Sigmoid colon (tissue), 4 donors: ENCODE data around the gene GATA1.
A peak's percentile ranks its signal among the peaks of the same experiment; 100 is the strongest.

ENCODE experiments used
- CTCF ChIP-seq, 4 experiments: fragments of 450-650 bp in 3 of 4; fragments of 200-600 bp in 1 of 4; IDR thresholded peaks; one replicate each; pipeline ENCODE4 v1.5.1; 2016 to 2019; ENCODE audit warnings: antibody characterized with exemption in 4 of 4, mild to moderate bottlenecking in 3 of 4, moderate library complexity in 2 of 4
- POLR2AphosphoS5 ChIP-seq, 4 donors: sonication (generic); formaldehyde crosslinking; IDR thresholded peaks; one replicate each; pipeline ENCODE4 v1.6.1; 2017; ENCODE audit warnings: antibody characterized with exemption in 4 of 4

DNA sequence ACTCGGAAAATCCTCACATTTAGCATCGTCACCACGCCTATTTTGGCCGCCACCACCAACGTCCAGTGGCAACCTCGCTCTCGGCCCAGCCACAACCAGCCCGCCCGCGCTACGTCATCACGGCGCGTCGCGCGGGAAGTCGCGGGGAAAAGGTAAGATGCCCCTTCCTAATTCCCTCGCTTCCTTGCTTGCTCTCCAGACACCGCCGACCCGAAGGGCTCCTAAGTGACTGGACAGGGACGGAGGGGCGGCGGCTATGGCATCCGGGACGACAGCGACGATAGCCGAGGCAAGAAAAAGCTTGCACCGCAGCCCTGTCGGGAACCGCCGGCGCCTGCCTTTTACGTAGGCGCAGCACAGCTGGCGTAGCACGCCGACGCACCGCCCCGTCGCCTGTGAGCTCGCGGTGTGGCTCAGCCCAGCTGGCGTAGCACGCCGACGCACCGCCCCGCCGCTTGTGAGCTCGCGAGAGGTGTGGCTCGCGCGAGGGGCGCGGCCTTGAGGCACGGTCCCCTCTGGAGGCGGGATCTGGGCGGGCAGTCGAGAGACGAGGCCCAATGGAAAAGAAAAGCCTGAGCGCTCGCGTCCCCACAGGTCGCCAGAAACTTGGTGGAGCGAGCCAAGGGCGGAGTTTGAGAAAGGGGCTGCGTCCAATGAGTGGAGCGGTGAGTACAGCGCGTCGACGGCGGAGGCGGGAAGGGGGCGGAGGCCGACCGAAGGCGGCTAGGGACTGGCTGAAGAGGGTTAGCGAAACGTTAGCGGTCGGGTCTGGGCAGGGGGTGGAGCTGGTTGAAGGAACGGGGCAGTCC is 15.1 kb downstream of the GATA1 start, which contains the start of gene HDAC6:
- TF ChIP-seq CTCF (IDR thresholded peaks at IDR 0.05) (no peak), POLR2AphosphoS5 (IDR thresholded peaks at IDR 0.05) (peak; percentile 56 to 77 (median 66))
